Activated CD4-positive, alpha-beta T cell treated with anti-CD3 and anti-CD28 coated beads, Interleukin-2, amount 50 U/mL, for 24 hours (primary cell): ENCODE measurements around the gene SLC41A3.
"Not testable (repeated sequence)": the region's sequence is repeated elsewhere in the genome, so short reads cannot be mapped to it uniquely, and the experiment has no call there.

Source experiments
- DNase-seq, 2 donors: peaks; one replicate each; pipeline ENCODE4 v3.0.0-alpha.2; 2020; ENCODE audit warnings: low read depth in 1 of 2, low spot score in 1 of 2

Gene SLC41A3

DNA sequence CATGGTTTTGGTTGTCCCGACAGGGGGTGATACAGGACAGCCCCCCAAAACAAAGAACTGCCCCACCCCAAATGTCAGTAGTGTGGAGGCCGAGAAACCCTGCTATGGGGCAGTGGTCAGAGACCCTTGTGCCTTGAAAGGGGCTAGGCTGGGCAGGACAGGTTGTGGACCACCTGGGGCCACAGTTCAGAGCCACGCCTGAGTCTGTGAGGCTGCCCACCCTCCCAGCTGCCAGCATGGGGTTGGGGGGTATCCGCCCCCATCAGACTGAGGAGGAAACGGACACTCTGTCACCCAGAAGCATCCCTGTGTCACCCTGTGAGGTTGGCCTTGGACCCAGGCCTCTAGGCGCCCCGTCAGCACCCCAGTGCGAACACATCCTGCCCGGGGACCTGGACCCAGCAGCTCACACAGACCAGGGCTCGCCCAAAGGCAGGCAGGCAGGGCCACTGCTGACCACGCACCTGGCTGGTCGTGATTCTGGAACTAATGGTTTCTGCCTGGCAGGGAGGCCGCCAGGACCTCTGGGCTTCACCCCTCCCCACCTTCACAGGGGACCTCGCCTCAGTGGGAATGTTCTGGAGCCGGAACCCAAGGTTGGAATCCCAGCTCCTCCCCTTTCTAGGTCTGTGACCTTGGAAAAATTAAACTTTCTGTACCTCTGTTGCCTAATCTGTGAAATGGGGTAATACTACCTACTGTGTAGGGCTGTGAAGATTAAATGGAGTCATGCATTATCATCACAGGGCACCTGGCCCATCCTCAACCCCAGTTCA is 1.4 kb downstream of the SLC41A3 start:
- DNase-seq: no peak

DNA sequence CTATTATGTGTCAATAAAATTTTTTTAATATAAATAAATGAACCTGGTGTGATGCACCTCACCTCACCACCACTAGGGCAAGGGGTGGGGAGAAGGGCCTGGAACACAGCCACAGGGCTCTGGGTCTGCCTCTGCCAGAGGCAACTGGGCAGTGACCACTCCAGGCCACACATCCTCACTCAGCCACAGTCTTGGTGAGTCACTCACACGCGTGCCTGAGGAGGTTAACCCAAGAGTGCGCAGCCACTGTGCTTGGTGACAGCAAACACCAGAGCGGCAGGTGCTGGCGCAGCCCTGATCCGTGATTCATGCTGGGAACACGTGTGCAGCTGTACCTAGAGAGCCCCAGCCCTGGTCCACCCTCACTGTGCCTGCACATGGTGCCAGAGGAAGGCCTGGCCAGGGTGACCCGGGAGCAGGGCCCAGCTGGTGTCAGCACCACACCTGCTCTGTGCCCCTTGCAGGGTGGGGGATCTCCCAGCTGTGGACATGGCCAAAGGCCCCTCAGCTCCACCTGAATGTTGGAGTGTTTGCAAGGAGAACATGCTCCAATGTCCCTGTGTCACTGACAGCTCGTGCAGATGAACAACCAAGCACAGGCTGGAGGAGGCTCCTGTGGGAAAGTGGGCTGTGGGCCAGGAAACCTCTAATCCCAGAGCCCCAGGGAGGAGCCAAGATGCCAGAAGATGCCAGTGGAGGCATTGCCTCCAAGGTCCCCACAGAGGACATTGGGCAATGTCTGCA is 2.1 kb downstream of the SLC41A3 start:
- no peak for DNase-seq

DNA sequence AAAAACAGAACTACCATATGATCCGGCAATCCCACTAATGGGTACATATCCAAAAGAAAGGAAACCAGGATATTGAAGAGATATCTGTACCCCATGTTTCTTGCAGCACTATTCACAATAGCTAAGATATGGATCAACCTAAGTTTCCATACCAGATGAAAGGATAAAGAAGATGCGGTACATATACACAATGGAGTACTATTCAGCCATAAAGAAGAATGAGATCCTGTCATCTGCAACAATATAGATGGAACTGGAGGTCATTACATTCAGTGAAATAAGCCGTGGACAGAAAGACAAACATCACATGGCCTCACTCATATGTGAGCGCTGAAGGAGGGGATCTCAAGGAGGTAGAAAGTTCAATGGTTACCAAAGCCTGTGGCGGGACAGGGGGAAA is 3.0 kb downstream of the SLC41A3 start:
- DNase-seq: no peak

- no peak for DNase-seq
Measured at GRCh38 chr3:126078866-126079265, 5.1 kb downstream of the SLC41A3 start.

- no peak for DNase-seq
Measured at GRCh38 chr3:126077754-126078153, 6.2 kb downstream of the SLC41A3 start.

DNA sequence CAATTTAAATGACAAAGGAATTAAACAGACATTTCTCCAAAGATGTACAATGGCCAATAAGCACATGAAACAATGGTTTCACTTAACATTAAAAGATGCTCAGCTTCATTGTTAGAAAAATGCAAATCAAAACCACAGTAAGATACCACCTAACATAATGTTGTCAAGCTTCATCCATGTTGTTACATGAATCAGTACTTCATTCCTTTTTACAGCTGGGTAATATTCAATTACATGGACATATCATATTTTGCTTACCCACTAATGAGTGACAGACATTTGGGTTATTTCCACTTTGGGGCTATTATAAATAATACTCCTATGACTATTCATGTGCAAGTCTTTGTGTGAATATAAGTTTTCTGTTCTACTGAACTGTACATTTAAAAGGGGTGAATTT is 7.8 kb downstream of the SLC41A3 start:
- no peak for DNase-seq

- no peak for DNase-seq
Measured at GRCh38 chr3:126070146-126070545, 13.8 kb downstream of the SLC41A3 start.

- DNase-seq: no peak
Measured at GRCh38 chr3:126067959-126068358, 16.0 kb downstream of the SLC41A3 start.

- DNase-seq: not testable (repeated sequence)
Measured at GRCh38 chr3:126066676-126067075, 17.2 kb downstream of the SLC41A3 start.

- DNase-seq: no peak
Measured at GRCh38 chr3:126065876-126066275, 18.0 kb downstream of the SLC41A3 start.

DNA sequence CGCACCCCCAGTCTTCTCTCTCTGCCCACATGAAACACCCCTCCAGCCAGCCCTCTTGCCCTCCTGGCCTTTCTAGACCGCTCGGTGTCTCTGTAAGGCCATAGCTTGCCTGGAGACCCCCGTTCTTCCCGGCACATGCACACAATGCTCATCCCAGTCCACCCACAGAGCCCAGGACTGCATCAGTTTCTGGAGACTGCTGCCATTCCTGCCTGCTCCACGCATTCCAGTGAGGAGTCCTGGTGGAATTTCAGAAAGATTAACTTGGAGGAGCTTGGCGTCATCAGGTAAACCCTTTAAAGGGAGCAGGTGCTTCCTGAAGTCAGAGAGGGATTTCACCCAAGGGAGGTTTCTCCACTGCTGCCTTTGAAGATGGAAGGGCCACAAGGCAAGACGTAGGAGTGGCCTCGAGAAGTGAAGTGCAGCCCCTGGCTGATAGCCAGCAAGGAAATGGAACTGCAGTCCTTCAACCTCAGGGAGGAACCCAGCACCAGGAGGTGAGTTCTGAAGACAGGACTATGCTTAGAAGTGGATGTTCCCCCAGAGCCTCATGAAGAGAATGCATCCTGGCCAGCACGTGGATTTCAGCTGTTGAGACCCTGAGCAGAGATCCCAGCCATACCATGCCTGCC is 19.2 kb downstream of the SLC41A3 start:
- no peak for DNase-seq

- no peak for DNase-seq
Measured at GRCh38 chr3:126063358-126063965, 20.5 kb downstream of the SLC41A3 start.

- no peak for DNase-seq
Measured at GRCh38 chr3:126061301-126062032, 22.5 kb downstream of the SLC41A3 start.

DNA sequence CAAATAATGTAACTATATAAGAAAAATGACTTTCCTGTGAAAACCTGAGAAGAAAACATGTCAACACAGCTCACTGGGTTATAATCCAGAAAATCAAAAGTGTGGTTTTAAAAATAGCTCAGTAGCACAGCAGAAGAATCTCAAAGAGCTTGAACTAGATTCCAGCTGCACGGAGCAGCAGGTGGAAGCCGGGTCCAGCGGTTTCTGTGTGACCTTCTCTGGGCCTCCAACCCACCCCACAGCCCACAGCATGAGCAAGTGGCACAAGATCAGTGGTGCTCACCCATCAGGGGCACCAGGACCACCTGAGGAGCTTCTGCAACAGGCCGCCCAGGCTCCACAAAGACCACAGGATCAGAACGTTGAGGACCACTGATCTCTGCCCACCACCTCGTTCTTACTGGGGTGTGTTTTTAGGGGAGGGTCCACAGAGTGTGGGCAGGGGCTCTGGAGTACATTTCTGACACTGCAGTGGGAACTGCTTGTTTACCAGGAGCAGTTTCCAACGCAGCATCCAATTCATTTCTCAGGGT is 23.2 kb downstream of the SLC41A3 start:
- DNase-seq: no peak

DNA sequence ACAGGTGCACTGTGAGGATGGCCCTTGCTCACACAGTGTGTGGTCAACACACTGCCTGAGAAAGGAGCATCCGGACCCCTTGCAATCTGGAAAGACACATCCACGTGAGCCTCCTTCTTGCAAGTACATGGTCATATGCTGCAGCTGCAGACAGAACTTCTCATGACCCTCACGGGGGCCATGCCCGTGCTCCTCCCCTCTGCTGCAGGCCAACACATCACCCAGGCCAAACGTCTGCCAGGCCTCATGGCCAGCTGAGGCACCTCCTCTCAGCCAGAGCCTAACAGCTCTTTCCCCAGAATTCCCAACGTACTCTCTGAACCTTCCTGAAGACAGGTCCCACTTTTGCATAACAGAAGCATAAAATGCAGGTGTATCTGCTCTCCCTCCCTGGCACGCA is 25.3 kb downstream of the SLC41A3 start:
- DNase-seq: no peak

DNA sequence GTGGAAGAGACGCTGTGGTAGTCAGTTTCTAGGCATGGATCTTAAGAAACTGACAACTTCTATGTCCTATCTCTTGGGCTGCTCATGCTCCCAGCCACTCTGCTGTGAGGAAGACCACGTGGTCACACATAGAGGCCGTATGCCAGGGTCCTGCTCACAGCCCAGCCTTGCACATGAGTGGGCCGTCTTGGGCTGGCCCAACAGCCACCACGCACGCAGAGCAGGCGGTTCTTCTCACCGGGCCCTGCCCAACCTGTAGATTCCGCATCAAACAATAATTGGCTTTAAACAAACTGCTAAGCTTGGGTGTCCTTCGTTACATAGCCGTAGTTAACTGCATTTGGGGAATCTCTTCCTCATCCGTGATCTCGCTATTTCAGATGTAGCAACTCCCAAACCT is 26.0 kb downstream of the SLC41A3 start:
- DNase-seq: no peak

DNA sequence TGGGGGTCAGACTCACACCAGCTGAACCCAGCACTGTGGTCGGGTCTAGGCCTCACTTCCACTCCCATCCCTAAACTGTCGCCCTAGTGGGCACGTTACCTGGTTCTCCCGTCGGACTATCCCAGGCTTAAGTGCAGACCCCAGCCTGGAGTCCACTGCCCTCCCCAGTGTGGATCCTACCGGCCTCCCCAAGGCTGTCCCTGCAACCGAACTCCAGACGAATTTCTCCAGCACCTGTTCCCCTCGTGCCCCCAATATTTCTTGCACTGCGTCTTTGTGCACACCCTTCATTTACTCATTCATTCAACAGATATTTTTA is 26.5 kb downstream of the SLC41A3 start:
- no peak for DNase-seq

DNA sequence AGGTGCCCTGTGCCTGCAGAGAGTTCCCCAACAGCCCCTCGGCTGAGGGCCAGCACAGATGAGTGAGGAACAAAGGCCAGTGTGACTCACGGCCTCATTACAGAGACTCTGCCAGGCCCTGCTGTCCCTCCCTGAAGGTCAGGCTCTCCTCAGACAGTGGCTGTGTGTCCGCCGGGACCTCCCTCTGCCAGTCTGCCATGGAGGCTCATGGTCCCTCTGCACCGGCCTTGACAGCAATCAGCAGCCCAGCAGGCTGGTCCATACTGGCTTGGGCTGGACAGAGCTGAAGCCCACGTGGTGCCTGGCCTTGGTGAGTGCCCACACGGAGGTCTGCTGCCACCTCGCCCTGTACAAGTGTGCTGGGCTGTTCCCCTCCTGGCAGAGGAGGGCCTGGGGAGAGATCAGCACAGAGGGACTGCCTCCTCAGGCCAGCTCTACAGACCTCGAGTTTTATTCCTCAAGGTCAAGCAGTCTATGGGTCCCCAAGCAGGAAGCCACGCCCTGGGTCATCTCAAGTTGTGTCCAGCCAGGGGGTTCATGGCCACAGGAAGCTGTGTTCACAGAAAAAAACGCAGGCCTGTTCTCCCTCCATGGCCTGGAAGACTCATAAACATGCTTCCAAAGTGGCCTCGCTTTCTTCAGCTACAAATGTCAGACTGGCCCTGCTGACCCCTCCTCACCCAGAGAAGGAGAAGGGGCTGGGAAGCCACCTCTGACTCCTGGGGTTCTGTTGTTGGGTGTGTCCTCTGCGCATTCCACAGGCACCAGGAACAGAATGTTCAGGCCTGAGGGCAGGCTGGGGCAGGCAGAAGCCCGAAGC is 27.0 kb downstream of the SLC41A3 start:
- DNase-seq: no peak

GRCh38 chr3:126056088-126056487 is 27.8 kb downstream of the SLC41A3 start:
- no peak for DNase-seq

- no peak for DNase-seq
Measured at GRCh38 chr3:126054870-126055269, 29.1 kb downstream of the SLC41A3 start.
